PFSK-1 (cell line): Measurements from ENCODE around the gene BABAM1.
A peak's percentile ranks its signal among the peaks of the same experiment; 100 is the strongest.

Experiments used
- FOXP2 ChIP-seq: optimal IDR thresholded peaks from 2 replicates; pipeline ENCODE3; 2011; ENCODE audit warnings: borderline replicate concordance, control low read depth, inconsistent platforms; ENCODE audit not compliant: insufficient read depth; ENCODE audit errors: extremely low read length, extremely low read depth
- POLR2AphosphoS5 ChIP-seq: IDR thresholded peaks from 2 replicates; pipeline ENCODE4 v1.6.1; 2012; ENCODE audit warnings: low read depth, mild to moderate bottlenecking, control low read depth, low read length, moderate library complexity
- REST ChIP-seq, 2 experiments: IDR thresholded peaks; 2 replicates each; pipeline versions ENCODE4 v1.6.1 to v1.8.0; 2011 to 2012; ENCODE audit warnings: low read depth in 2 of 2, low read length in 2 of 2, control low read depth in 1 of 2, inconsistent platforms in 1 of 2, mild to moderate bottlenecking in 1 of 2, moderate library complexity in 1 of 2; ENCODE audit not compliant: insufficient read depth in 1 of 2
- SIN3A ChIP-seq: IDR thresholded peaks from 2 replicates; pipeline ENCODE4 v1.6.1; 2012; ENCODE audit warnings: mild to moderate bottlenecking, low read length, moderate library complexity, borderline replicate concordance; ENCODE audit not compliant: insufficient read depth
- TAF1 ChIP-seq: IDR thresholded peaks from 2 replicates; pipeline ENCODE4 v1.6.1; 2012; ENCODE audit warnings: low read length, control low read depth, borderline replicate concordance; ENCODE audit not compliant: insufficient read depth

Gene BABAM1

GRCh38 chr19:17286752-17287151 is 19.5 kb downstream of the BABAM1 start:
- TF ChIP-seq POLR2AphosphoS5: no peak
- no peak for TF ChIP-seq FOXP2
- no peak for TF ChIP-seq TAF1
- no peak for TF ChIP-seq REST (IDR thresholded peaks at IDR 0.05; ENCODE audit: insufficient read depth in 1 of 2, low read depth in 2 of 2, low read length in 2 of 2)
- TF ChIP-seq SIN3A: no peak

GRCh38 chr19:17289489-17289888 is 22.2 kb downstream of the BABAM1 start:
- TF ChIP-seq REST (IDR thresholded peaks at IDR 0.05; ENCODE audit: insufficient read depth in 1 of 2, low read depth in 2 of 2, low read length in 2 of 2) (no peak), POLR2AphosphoS5 (no peak)

- TF ChIP-seq SIN3A (no peak), REST (IDR thresholded peaks at IDR 0.05; ENCODE audit: insufficient read depth in 1 of 2, low read depth in 2 of 2, low read length in 2 of 2) (no peak; a peak in 1 of 4 replicates), TAF1 (0 out of 2 replicates have a peak, but pooled peaks have one; percentile 28), FOXP2 (peak; percentile 77), POLR2AphosphoS5 (peak; percentile 93)
Observed at GRCh38 chr19:17292301-17293074, 25.2 kb downstream of the BABAM1 start.

GRCh38 chr19:17293605-17294004 is 26.4 kb downstream of the BABAM1 start:
- TF ChIP-seq POLR2AphosphoS5 (no peak), FOXP2 (no peak), TAF1 (no peak), REST (IDR thresholded peaks at IDR 0.05; ENCODE audit: insufficient read depth in 1 of 2, low read depth in 2 of 2, low read length in 2 of 2) (no peak), SIN3A (no peak)
